ENCODE data around the gene VSIG1.

Gene VSIG1

GRCh38 chrX:108044554-108045256 lies at the start of gene VSIG1:
Gene VSIG1 (plus strand): TSS chrX:108045065. CDS start chrX:108045131, 66 bp downstream.
- DNase-seq: no peak

DNA sequence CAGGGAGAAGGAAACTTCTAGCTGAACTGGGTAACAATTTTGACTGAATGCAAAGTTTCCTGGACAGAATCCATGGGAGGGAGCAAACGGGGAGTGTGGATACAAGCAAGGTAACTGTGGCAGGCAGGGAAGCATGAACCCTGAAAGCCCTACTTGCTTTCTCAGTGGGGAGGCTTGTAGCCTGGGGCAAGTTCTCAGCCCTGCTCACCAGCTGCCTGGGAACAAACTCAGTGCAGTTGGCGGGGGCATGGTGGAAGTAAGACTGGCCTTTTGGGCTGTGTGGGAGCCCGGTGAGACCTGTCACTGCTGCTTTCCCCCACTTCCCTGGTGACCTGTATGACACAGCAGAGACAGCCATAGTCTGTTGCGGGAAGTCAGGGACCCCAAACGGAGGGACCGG lies 48.7 kb upstream of the VSIG1 start:
- DNase-seq: no peak

- DNase-seq: no peak
Observed at GRCh38 chrX:108000751-108001150, 44.1 kb upstream of the VSIG1 start.

DNA sequence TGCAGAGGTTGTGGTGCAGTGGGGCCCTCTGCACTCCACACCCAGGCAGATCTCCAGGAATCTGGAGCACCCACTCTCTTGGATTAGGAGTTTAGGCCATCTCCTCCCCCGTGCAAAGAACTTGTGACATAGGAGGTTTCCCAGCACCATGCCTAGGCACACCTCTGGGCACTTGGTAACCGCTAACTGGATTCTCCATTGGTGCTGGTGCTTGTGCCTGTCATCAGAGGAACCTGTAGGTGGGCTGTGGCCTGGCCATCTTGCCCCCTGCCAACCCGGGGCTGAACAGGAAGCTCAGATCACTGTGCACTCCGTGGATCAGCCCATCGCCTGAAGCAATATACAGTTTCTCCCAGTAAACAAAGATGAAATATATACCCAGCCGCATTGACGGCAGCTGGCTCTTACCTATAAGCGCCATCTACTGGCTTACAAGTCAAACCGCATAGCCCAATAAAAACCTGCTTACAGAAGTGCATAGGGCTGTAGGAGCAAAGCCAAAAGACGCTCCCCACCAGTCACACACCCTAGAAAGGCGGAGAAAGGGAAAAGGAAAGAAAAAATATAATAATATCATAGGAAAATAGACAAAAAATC lies 43.5 kb upstream of the VSIG1 start:
- DNase-seq: peak; percentile 54

DNA sequence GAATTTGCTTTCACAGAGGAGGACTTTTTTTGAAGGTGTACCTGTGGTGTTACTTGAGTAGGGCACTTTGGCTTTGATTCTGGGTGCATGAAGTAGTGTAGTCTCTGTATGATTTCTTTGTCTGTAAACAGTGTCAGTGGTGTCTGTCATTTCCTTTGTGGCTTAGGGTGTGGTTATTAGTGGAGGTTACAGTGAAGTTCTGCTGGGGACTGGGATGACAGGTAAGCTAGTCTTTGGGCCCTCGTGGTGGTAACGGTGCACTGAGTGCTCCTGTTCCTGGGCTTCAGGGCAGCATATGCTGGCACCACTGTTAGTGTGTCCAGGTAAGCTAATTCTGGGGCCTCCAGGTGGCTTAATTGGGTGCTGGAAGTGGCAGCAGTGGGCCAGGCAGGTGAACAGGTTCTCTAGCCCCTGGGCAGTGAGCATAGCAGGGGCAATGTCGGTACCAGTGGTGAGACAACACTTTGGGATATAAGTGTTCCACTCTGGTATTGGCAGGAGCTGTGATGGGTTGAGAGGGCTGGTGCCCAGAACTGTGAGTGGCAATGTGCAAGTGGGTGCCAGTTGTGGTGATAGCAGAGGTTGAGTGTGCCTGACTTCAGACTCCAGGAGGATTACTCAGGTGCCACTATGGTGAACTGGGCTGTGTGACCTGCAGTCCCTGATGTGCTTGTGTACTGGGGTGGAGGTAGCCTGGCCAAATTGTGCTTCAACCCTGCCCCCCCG lies 26.0 kb upstream of the VSIG1 start:
- DNase-seq: peak; percentile 83

DNA sequence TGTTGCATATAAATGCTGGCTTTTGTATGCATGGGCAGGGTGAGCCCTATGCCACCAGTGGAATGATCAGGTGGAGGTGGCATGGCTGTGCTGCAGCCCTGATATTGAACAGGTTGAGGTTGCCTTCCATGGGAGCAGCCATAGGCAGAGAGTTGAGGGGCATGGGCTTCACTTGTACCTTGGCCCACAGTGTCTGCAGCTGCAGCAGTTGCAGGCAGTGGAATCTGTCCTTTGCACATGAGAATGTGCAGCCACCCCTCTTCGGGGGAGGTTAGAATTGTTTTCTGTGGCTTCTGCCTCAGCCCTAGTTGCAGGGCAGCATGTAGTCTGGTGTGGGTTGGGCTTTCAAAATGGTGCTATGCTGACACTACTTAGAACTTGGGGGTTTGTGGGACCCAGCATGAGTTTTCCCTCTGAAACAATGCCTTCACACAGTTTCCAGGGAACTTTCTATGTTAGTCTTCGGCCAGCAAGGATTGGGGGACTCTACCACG lies 25.4 kb upstream of the VSIG1 start:
- DNase-seq: peak; percentile 5

- peak; percentile 22 for DNase-seq
Observed at GRCh38 chrX:108020631-108021030, 24.2 kb upstream of the VSIG1 start.

DNA sequence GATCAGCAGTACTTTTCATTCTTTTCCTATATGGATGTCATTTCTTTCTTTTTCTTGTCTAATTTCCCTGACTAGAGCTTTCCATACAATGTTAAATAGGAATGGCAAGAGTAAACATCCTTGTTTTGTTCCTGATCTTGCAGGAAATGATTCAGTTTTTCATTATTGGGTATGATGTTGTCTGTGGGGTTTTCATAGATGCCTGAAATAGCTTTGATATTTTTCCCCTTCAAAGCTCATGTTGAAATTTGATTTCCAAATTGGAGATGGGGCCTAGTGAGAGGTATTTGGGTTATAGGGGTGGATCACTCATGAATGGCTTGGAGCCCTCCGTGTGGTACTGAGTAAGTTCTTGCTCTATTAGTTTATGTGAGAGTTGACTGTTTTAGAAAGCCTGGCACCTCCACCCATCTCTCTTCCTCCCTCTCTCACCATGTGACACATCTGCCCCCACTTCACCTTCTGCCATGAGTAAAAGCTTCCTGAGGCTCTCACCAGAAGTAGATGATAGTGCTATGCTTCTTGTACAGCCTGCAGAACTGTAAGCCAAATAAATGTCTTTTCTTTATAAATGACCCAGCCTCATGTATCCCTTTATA lies 22.3 kb upstream of the VSIG1 start:
- peak; percentile 21 for DNase-seq

DNA sequence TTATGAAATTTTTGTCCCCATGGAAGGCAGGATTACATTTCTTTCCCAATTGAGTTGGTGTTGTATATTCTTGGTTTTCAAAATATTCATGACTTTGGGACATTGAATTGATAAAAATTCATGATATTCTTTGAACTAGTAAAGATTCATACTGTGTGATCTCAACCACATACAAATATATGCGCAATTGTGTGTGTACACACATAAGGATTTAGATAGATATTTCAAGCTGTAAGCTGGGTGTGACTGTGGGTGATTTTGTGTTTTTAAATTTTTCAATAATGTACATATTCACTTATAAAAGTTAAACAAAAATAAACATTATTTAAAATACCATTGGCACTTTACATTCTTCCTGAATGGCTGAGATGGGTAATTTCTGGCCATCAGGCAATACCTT lies 19.5 kb upstream of the VSIG1 start:
- no peak for DNase-seq

- no peak for DNase-seq
Observed at GRCh38 chrX:108025954-108026600, 18.8 kb upstream of the VSIG1 start.

DNA sequence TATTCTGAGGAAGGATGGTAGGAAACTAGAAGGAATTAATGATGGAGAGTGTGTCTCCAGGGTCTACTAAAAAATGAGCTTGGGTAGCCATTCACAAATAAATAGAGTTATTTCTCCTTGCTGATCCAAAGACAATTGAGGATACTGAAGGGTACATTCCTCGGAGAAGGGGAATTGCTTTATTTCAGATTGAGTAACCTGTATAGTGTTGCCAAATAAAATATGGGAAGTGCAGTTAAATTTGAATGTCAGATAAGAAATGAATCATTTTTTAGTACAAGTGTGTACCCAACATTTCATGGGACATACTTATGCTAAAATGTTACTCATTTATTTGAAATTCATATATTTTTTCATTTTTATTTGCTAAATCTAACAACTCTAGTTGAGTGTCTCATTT lies 16.0 kb upstream of the VSIG1 start:
- DNase-seq: no peak

DNA sequence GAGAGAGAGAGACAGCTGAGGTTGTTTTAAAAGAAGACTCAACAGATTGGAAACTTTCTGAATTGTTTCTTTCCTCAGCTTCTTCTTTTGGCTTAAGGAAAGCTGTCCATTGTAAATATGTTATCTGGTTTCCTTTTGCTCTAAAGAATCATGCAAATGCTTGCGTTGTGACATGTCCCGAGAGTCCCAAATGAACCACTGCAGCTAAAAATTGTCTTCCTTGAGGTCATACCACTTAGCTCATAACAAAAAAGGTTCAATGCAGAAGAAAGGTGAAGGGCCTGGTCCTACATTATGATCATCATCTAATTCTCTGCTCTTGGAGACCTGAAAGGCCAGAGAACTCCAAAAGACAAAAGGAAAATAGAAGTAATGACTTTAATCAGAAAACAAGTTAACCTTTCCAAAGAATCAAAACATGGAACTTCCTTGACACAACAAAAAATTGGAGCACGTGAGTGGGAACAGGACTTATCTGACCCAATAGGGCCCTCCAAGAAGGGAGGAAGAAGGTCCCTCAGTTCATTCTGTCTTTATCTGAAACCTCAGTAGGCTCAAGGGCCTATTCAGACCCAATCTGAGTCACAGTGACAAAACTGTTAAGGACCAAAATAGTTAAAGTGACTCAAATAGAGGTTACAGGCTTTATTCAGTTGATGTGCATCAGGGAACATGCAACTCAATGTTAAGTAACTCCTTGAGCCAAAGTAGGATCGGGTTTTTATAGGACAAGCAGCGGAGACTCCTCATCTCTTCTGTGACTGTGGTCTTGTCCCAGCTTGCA lies 14.7 kb upstream of the VSIG1 start:
- DNase-seq: no peak

GRCh38 chrX:108032944-108033343 lies 11.9 kb upstream of the VSIG1 start:
- no peak for DNase-seq

DNA sequence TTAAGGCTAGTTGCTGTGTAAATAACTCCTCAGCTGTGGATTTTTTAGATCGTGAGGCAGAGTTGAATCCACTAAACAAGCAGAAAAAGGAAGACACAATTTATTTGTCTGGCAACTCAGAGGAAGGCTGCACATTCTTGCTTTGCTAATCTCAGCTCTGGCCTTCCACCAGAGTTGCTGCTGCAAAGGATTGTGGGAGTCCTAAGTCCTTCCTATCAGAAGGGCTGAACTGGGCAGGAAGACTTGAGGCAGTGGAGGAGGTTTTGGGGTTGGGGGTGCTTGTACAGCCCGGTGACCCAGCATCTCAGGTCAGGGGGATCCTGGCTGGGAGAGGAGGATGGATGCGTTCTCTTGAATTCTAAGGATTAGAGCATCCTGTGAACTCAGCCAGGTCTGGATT lies 11.0 kb upstream of the VSIG1 start:
- no peak for DNase-seq

DNA sequence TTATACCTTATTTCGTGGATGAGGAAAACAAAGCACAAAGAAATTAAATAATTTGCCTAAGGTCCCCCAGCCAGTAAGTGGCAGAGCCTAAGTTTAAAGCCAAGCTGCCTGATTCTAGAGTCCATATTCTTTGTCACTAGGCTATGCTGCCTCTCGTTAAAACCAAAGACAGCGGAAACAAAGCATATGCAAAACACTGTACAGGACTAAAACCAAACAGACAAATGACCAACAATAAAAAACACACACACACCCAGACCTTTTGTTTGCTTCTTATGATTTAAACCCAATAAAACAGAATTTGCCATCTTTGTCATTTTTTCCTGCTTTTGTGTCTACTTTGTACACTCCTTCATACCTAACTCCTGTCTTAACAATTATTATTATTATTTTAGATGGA lies 10.1 kb upstream of the VSIG1 start:
- no peak for DNase-seq

- DNase-seq: no peak
Observed at GRCh38 chrX:108036298-108036973, 8.4 kb upstream of the VSIG1 start.

DNA sequence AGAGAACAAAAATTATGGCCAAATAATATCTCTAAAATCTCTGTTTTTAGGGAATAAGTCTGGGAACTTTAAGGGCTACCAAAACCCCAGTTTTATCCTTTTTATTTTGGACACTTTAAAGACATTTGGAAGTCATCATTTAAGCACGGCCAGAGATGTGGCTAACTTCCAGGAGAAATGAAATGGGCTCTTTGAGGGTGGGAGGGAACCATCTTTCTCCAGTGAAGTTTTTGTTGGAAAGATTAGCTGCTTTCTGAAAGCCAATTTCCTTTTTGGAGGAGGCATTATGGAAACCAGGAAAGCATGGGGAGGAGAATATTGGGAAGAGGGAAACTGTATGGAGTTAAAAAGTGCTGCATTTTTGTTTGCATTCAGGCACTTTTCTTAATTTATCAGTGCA lies 4.8 kb downstream of the VSIG1 start:
- DNase-seq: no peak

DNA sequence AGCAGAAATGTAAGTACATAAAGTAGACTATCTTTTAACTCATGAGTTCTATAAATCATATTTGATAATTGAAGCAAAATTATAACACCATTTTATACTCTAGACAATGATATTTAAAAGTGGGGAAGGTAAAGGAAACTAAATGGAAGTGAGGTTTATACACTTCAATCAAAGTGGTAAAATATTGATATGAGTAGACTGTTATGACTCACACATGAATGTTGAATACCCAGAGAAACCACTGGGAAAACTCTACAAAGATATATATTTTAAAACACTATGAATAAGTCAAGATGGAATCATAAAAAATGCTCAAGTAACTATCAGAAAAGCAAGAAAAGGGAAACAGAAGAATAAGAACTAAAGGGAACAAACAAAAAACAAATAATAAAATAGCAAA lies 8.4 kb downstream of the VSIG1 start:
- no peak for DNase-seq

DNA sequence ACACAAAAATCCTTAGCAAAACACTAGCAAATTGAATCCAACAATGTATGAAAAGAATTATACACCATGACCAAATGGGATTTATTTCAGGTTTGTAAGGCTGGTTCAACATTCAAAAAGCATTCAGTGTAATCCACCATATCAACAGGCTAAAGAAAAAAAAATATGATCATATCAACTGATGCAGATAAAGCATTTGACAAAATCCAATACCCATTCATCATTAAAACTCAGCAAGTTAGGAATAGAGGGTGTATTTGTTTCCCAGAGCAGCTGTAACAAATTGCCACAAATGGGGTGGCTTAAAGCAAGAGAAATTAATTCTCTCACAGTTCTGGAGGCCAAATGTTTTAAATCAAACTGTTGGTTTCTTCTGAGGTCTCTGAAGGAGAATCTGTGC lies 10.7 kb downstream of the VSIG1 start:
- no peak for DNase-seq

DNA sequence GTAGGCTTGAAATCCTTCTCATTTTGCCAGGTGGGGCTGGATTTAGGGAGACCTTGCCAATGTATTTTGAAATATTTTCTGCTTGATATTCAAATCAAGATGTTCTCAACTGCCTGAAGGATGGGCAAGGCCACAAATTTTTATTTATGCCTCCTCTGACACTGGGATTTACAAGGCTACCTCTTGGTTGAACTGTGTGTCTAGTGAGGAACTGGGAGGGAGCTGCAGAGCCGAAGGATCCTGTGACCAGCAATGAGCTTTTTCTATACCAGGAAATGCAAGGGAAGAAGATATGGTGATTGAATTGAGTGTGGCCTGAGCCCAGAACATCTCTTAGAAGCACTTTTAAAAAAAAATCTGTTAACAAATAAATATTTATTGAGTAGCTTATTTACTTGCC lies 14.9 kb downstream of the VSIG1 start:
- DNase-seq: no peak

- DNase-seq: no peak
Observed at GRCh38 chrX:108064001-108064400, 19.1 kb downstream of the VSIG1 start.

DNA sequence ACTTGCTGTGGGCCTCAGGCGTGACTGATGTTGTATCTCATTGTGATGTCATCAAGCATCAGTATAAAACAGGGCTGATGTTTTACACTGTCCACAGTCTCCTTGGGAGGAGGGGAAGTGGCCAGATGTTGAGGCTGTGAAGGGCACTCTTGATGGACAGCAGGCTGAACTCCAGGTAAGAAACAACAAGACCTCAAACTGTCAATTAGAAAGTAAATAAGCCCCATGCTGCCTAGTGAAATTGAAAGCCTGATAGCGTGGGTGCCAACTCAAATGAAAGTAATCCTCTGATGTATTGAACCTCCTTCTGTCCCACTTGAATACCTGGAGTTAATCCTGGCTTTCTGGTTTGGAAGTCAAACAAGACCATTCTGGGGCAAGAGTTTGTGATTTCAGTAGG lies 19.7 kb downstream of the VSIG1 start:
- DNase-seq: no peak

All from CD4-positive, alpha-beta T cell treated with Interleukin-4 for 4 hours (primary cell).